ENCODE data around the gene ACTN3.
"Not testable (repeated sequence)": the region's sequence is repeated elsewhere in the genome, so short reads cannot be mapped to it uniquely, and the experiment has no call there.

ACTN3 gene

GRCh38 chr11:66600219-66600618 lies 53.5 kb downstream of the ACTN3 start:
- DNase-seq (ENCODE audit: low read depth), result no peak

- DNase-seq (ENCODE audit: low read depth), result no peak
These were observed 54.0 kb downstream of the ACTN3 start for GRCh38 chr11:66600631-66601233.

- DNase-seq (ENCODE audit: low read depth), result no peak
These were observed 56.4 kb downstream of the ACTN3 start for GRCh38 chr11:66603072-66603471.

GRCh38 chr11:66604155-66604554 lies 57.5 kb downstream of the ACTN3 start:
- no peak for DNase-seq (ENCODE audit: low read depth)

GRCh38 chr11:66606608-66607007 lies 59.9 kb downstream of the ACTN3 start:
- not testable (repeated sequence) for DNase-seq (ENCODE audit: low read depth)

GRCh38 chr11:66607126-66607834 lies 60.6 kb downstream of the ACTN3 start:
- no peak for DNase-seq (ENCODE audit: low read depth)

- no peak for DNase-seq (ENCODE audit: low read depth)
These were observed 63.3 kb downstream of the ACTN3 start for GRCh38 chr11:66609721-66610617.

GRCh38 chr11:66612458-66612857 lies 65.8 kb downstream of the ACTN3 start:
- no peak for DNase-seq (ENCODE audit: low read depth)

Measured in stimulated activated CD8-positive, alpha-beta memory T cell treated with anti-CD3 and anti-CD28 coated beads, Interleukin-12 subunit alpha, Interleukin-12 subunit beta, amount 100 ng/mL, for 1 hour (primary cell).